ENCODE results near the gene WIZ. TPM values are rescaled to one million over a fixed set of nuclear protein-coding genes. Genes with fewer than 3 reads are reported as not detected.

Gene WIZ
- total and polyA plus RNA-seq, 10 of the 15 experiments (the other 5 are each of a cell fraction or from before 2014, with no cell fraction given) = 0.10 to 26.7 (median 2.7) TPM

GRCh38 chr19:15468675-15469512 is 19.1 kb upstream of the WIZ start (continued):
- TF ChIP-seq KDM1A (IDR thresholded peaks at IDR 0.05; ENCODE audit: borderline replicate concordance) (no peak), MTA2 (IDR thresholded peaks at IDR 0.05; ENCODE audit: low read depth) (no peak)

GRCh38 chr19:15467734-15468214 is 18.0 kb upstream of the WIZ start:
- in situ Hi-C loops (cut with MboI) (no loop called here), intact Hi-C loops (cut with micrococcal nuclease; ENCODE audit: unreplicated experiment) (loop anchor here (5.0 to 10.0 kb wide), 2 partner anchors 53 to 90 kb away; partner anchors contain the start of gene AKAP8L)
- Histone ChIP-seq H3K4me2 (ENCODE audit: control insufficient read depth, insufficient read depth) (no peak overlapping the region), H4K20me1 (ENCODE audit: control insufficient read depth, insufficient read depth) (no peaks in the 10 kb centered on the region), H3K9ac (ENCODE audit: control insufficient read depth, insufficient read depth, low read length) (no peak overlapping the region), H2AFZ (ENCODE audit: control insufficient read depth, low read depth, low read length) (no peak overlapping the region), H3K27me3 (replicated peaks in 1 of 2; ENCODE audit: control insufficient read depth in 2 of 2, insufficient read depth in 2 of 2, low read length in 1 of 2) (no peaks in the 10 kb centered on the region), H3K9me3 (replicated peaks; ENCODE audit: control insufficient read depth, insufficient read depth, low read length) (no peaks in the 10 kb centered on the region; the same call in 2 of the 3 replicates), H3K4me3 (no peak overlapping the region), H3K79me2 (ENCODE audit: control insufficient read depth, insufficient read depth, low read length) (peaks cover 17% of the 10 kb centered on the region), H3K36me3 (ENCODE audit: control insufficient read depth in 2 of 2, insufficient read depth in 2 of 2, low read length in 1 of 2) (no peaks in the 10 kb centered on the region), H3K27ac (ENCODE audit: control insufficient read depth, insufficient read depth) (peak overlapping the region; percentile 80), H3K4me1 (ENCODE audit: control insufficient read depth, insufficient read depth, low read length) (peaks cover 18% of the 10 kb centered on the region)
- no peak for ATAC-seq
- TF ChIP-seq ETV6 (conservative IDR thresholded peaks at IDR 0.05 in 1 of 2, IDR thresholded peaks at IDR 0.05 in 1 of 2; ENCODE audit: borderline replicate concordance in 1 of 2, low read depth in 1 of 2) (peak in 1 of 2 experiments; percentile 80; a peak in 2 of 4 replicates), RFX5 (IDR thresholded peaks at IDR 0.05; ENCODE audit: low read depth, low read length) (no peak)
- SMC1A ChIA-PET (ENCODE audit: uncharacterized antibody, unreplicated experiment) = interaction anchor here (0.6 to 6.0 kb wide), 6 partner anchors 11 to 134 kb away, joined by 3 to 26 read pairs (median 4); partner anchors contain the start of gene AKAP8L
- 78% methylated on average over 5 of the region's 6 CpGs for WGBS (ENCODE audit: insufficient coverage, insufficient replicate concordance, low lambda C conversion rate, missing lambda C conversion rate)
- CTCF ChIA-PET = interaction anchor here (1.0 to 2.1 kb wide), 4 partner anchors 17 to 204 kb away, joined by 3 to 7 read pairs (median 4); partner anchors contain the start of gene AKAP8L
- RAD21 ChIA-PET (ENCODE audit: unreplicated experiment) = interaction anchor here (0.6 to 2.4 kb wide), 5 partner anchors 27 to 678 kb away, joined by 3 to 9 read pairs (median 3); partner anchors contain the start of gene AKAP8L
- BruUV-seq (replicated peaks) = no TSS peak
- FAIRE-seq = no peak
- DNase-seq (ENCODE audit: low read depth, low spot score) = no peak
- POLR2A ChIA-PET = interaction anchor here (1.0 to 1.5 kb wide), 3 partner anchors 35 to 88 kb away, joined by 3 to 4 read pairs (median 3); partner anchors contain the start of genes AKAP8 and AKAP8L
